ENCODE results near the gene EYA3. TPM values are rescaled to one million over a fixed set of nuclear protein-coding genes. Genes with fewer than 3 reads are reported as not detected.

EYA3 gene
- total and polyA plus RNA-seq, 2 of the 4 experiments (the other 2 are of a cell fraction), result 9.1 to 17.6 TPM

DNA sequence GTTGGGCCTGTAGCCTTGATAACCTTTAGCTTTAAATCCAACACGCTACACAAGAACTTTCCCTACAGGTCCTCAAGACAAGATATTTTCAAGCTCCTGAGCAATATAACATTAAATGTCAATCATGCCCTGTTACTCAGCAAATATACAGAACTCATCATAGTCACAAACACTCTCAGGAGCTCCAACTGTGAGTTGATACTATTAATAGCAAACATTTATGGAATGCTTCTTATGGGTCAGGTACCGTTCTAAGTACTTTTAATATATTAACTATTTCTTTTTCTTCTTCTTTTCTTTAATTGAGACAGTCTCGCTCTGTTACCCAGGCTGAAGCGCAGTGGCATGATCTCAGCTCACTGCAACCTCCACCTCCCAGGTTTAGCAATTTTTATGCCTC, 10.1 kb downstream of the EYA3 start:
- H2AFZ ChIP-seq (replicated peaks; ENCODE audit: low read length, poor library complexity), result no peak overlapping the region
- no peaks in the 10 kb centered on the region for H3K27me3 ChIP-seq (ENCODE audit: control insufficient read depth, insufficient read depth, low read length)
- dilution Hi-C loops (cut with HindIII; ENCODE audit: low sequenced_read_pairs, unreplicated experiment) (no loop called here), in situ Hi-C loops (cut with MboI; ENCODE audit: low sequenced_read_pairs) (no loop called here), intact Hi-C loops (cut with micrococcal nuclease) (no loop called here)
- ChIA-PET POLR2A (ENCODE audit: unreplicated experiment) (no interaction called here), CTCF (interaction anchor here (1.2 to 1.5 kb wide), 2 partner anchors 10 to 13 kb away, joined by 3 to 5 read pairs; partner anchors contain the start of gene EYA3)
- H3K14ac ChIP-seq (replicated peaks; ENCODE audit: low read depth, low read length), result no peak overlapping the region
- no peak overlapping the region for H2BK120ac ChIP-seq (ENCODE audit: low read depth, low read length)
- no peak overlapping the region for H2AK9ac ChIP-seq (replicated peaks; ENCODE audit: low read depth, low read length, poor library complexity)
- H4K8ac ChIP-seq (ENCODE audit: low read depth in 2 of 2, low read length in 2 of 2), result no peak overlapping the region
- no peak overlapping the region for H4K5ac ChIP-seq (ENCODE audit: low read depth, low read length)
- no peak overlapping the region for H3K27ac ChIP-seq (ENCODE audit: insufficient read depth, low read length)
- H2AK5ac ChIP-seq (ENCODE audit: low read depth, low read length), result no peak overlapping the region
- TF ChIP-seq RFX5 (IDR thresholded peaks at IDR 0.05; ENCODE audit: low read depth, low read length), result no peak
- TF ChIP-seq MAZ (IDR thresholded peaks at IDR 0.05; ENCODE audit: borderline replicate concordance, low read depth, low read length), result no peak
- no peak for TF ChIP-seq POLR2A (IDR thresholded peaks at IDR 0.05; ENCODE audit: low read depth, low read length)
- TF ChIP-seq CHD1 (IDR thresholded peaks at IDR 0.05; ENCODE audit: low read depth, low read length), result no peak
- TF ChIP-seq CEBPB (IDR thresholded peaks at IDR 0.05; ENCODE audit: low read depth, low read length), result no peak
- H3K56ac ChIP-seq (ENCODE audit: extremely low read depth, insufficient read depth, low read length), result no peak overlapping the region
- H3K9ac ChIP-seq (ENCODE audit: low read depth, low read length), result no peak overlapping the region
- no peak overlapping the region for H2BK15ac ChIP-seq (ENCODE audit: low read depth, low read length)
- peaks cover 8% of the 10 kb centered on the region for H3K4me1 ChIP-seq (ENCODE audit: control insufficient read depth, insufficient read depth, low read length)
- no peaks in the 10 kb centered on the region for H3K9me3 ChIP-seq (ENCODE audit: control insufficient read depth, insufficient read depth, low read length)
- no peak for ATAC-seq (ENCODE audit: low read depth)
- H4K91ac ChIP-seq (ENCODE audit: insufficient read depth, low read depth, low read length), result no peak overlapping the region
- H2BK20ac ChIP-seq (ENCODE audit: low read depth, low read length), result no peak overlapping the region
- no peak overlapping the region for H3K4me2 ChIP-seq (ENCODE audit: low read depth, low read length)
- no peak overlapping the region for H2BK5ac ChIP-seq (ENCODE audit: low read depth, low read length, poor library complexity, severe bottlenecking)
- H3K36me3 ChIP-seq (ENCODE audit: control insufficient read depth, insufficient read depth, low read length), result peaks cover 6% of the 10 kb centered on the region
- H3K79me1 ChIP-seq (ENCODE audit: low read depth in 1 of 2, low read length in 2 of 2), result peaks cover 6 to 46% of the 10 kb centered on the region in 2 experiments; a peak in 3 of 4 replicates
- no peak overlapping the region for H3K23ac ChIP-seq (ENCODE audit: low read depth, low read length)
- no peak overlapping the region for H3K18ac ChIP-seq (ENCODE audit: low read depth, low read length)
- no peak overlapping the region for H3K4ac ChIP-seq (ENCODE audit: low read depth, low read length)
- H4K20me1 ChIP-seq (ENCODE audit: insufficient read depth, low read length), result peaks cover 19% of the 10 kb centered on the region; the same call in 1 of the 2 replicates
- H3K4me3 ChIP-seq (ENCODE audit: insufficient read depth, low read depth, low read length), result no peak overlapping the region
- 89% methylated on average over 1 of the region's 4 CpGs; no CpG with 5 or more reads in 1 of the 2 experiments for WGBS, 2 experiments (ENCODE audit: extremely low coverage in 2 of 2, insufficient read length in 1 of 2)
- BruUV-seq (replicated peaks), result no TSS peak
- no peak for DNase-seq
- H3K9me1 ChIP-seq (ENCODE audit: insufficient read depth, low read length), result no peaks in the 10 kb centered on the region; the same call in none of the 2 replicates

Data from IMR-90 (cell line).